ENCODE measurements around the gene MKLN1. TPM values are rescaled to one million over a fixed set of nuclear protein-coding genes. Genes with fewer than 3 reads are reported as not detected.

The MKLN1 gene
- total and polyA plus RNA-seq, 10 of the 15 experiments (the other 5 are each of a cell fraction or from before 2014, with no cell fraction given), result 13.6 to 55.8 (median 29.3) TPM

GRCh38 chr7:131320603-131321002 is 7.1 kb upstream of the MKLN1 start:
- SMC1A ChIA-PET (ENCODE audit: uncharacterized antibody, unreplicated experiment), result no interaction called here
- no peak for DNase-seq (ENCODE audit: low read depth, low spot score)
- no peaks in the 10 kb centered on the region for H3K4me1 ChIP-seq (ENCODE audit: control insufficient read depth, insufficient read depth, low read length)
- H3K27me3 ChIP-seq (replicated peaks in 1 of 2; ENCODE audit: control insufficient read depth in 2 of 2, insufficient read depth in 2 of 2, low read length in 1 of 2), result no peaks in the 10 kb centered on the region
- FAIRE-seq, result no peak
- CTCF ChIA-PET, result no interaction called here
- intact Hi-C loops (cut with micrococcal nuclease; ENCODE audit: unreplicated experiment), result loop anchor here (10.0 kb wide), 1 partner anchor 356 kb away; no protein-coding TSS in a partner anchor
- no peaks in the 10 kb centered on the region for H4K20me1 ChIP-seq (ENCODE audit: control insufficient read depth, insufficient read depth)
- POLR2A ChIA-PET, result no interaction called here
- H3K36me3 ChIP-seq (ENCODE audit: control insufficient read depth in 2 of 2, insufficient read depth in 2 of 2, low read length in 1 of 2), result no peaks in the 10 kb centered on the region
- TF ChIP-seq ELK1 (IDR thresholded peaks at IDR 0.05; ENCODE audit: low read depth, low read length) (no peak), RUNX3 (IDR thresholded peaks at IDR 0.05; ENCODE audit: low read length) (no peak), TARDBP (IDR thresholded peaks at IDR 0.05; ENCODE audit: borderline replicate concordance) (no peak), E4F1 (IDR thresholded peaks at IDR 0.05; ENCODE audit: borderline replicate concordance, partially characterized antibody) (no peak), CEBPB (IDR thresholded peaks at IDR 0.05; ENCODE audit: borderline replicate concordance in 1 of 2, low read depth in 2 of 2, low read length in 2 of 2) (no peak), WRNIP1 (IDR thresholded peaks at IDR 0.05; ENCODE audit: borderline replicate concordance, low read depth, low read length) (no peak), PAX8 (IDR thresholded peaks at IDR 0.05) (no peak), HDAC2 (IDR thresholded peaks at IDR 0.05) (no peak), NFYB (IDR thresholded peaks at IDR 0.05; ENCODE audit: insufficient read depth, low read depth, low read length) (no peak), BMI1 (IDR thresholded peaks at IDR 0.05; ENCODE audit: borderline replicate concordance) (no peak), CHD2 (IDR thresholded peaks at IDR 0.05; ENCODE audit: borderline replicate concordance, low read depth, low read length) (no peak)
- H3K79me2 ChIP-seq (ENCODE audit: control insufficient read depth, insufficient read depth, low read length), result no peaks in the 10 kb centered on the region
- no TSS peak for BruUV-seq (replicated peaks)
- ATAC-seq, result no peak
- H3K4me3 ChIP-seq, result no peak overlapping the region
- RAD21 ChIA-PET (ENCODE audit: unreplicated experiment), result no interaction called here
- H3K27ac ChIP-seq (ENCODE audit: control insufficient read depth, insufficient read depth), result no peak overlapping the region
- H2AFZ ChIP-seq (ENCODE audit: control insufficient read depth, low read depth, low read length), result no peak overlapping the region
- H3K9me3 ChIP-seq (replicated peaks; ENCODE audit: control insufficient read depth, insufficient read depth, low read length), result no peaks in the 10 kb centered on the region; the same call in 2 of the 3 replicates
- no peak overlapping the region for H3K4me2 ChIP-seq (ENCODE audit: control insufficient read depth, insufficient read depth)
- no peak overlapping the region for H3K9ac ChIP-seq (ENCODE audit: control insufficient read depth, insufficient read depth, low read length)
- in situ Hi-C loops (cut with MboI), result no loop called here

All from GM12878 (cell line).